COLO829 (cell line): ENCODE results near the gene NOTCH1.
"Not testable (repeated sequence)": the region's sequence is repeated elsewhere in the genome, so short reads cannot be mapped to it uniquely, and the experiment has no call there.

ENCODE experiments used
- DNase-seq: peaks from one replicate; pipeline ENCODE4 v3.0.0; 2012; ENCODE audit warnings: low spot score

Gene NOTCH1

GRCh38 chr9:136578915-136579649 is 33.2 kb upstream of the NOTCH1 start:
- no peak for DNase-seq

- DNase-seq: no peak
Observed at GRCh38 chr9:136578626-136578914, 32.7 kb upstream of the NOTCH1 start.

- DNase-seq: no peak
Observed at GRCh38 chr9:136577941-136578625, 32.2 kb upstream of the NOTCH1 start.

DNA sequence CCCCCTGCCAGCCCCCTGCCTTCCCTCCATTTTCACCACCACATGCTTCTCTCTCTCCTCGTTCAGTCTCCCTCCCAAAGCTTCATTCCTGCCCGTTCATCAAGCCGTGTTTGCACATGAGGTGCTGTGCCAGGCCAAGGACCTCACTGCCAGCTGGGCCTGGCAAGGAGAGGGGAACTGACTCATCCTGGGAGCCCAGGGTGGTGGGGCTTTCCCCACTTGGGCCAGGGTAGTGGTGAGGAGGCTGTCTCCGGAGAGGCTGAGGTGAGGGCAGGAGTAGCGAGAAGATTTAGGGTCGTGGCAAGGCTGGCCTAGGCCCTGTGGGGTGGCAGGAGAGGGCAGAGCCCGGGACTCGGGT is 30.4 kb upstream of the NOTCH1 start:
- DNase-seq: no peak

GRCh38 chr9:136575626-136576268 is 29.9 kb upstream of the NOTCH1 start:
- no peak for DNase-seq

GRCh38 chr9:136574606-136575005 is 28.8 kb upstream of the NOTCH1 start:
- not testable (repeated sequence) for DNase-seq

- DNase-seq: no peak
Observed at GRCh38 chr9:136572828-136573625, 27.2 kb upstream of the NOTCH1 start.

GRCh38 chr9:136572003-136572827 is 26.4 kb upstream of the NOTCH1 start:
- no peak for DNase-seq

DNA sequence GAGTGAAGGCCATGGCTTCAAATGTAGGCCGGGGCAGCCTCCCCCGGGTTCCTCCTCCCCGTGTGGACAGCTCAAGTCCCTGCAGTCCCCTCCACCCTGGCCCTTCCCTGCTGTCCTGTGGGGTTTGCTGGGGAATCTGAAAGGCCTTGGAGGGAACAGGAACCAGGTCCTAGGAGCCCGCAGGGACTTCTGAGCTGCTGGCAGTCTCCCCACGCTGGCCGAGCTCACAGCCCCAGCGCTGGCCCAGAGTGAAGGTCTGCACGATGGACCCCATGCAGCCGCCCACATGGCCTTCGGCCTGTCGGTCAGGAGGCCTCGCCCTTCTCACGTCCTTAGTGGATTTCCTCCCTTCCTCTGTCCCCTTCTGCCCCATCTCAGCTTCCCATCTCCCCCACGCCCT is 25.7 kb upstream of the NOTCH1 start:
- no peak for DNase-seq

GRCh38 chr9:136570916-136571315 is 25.1 kb upstream of the NOTCH1 start:
- DNase-seq: no peak

DNA sequence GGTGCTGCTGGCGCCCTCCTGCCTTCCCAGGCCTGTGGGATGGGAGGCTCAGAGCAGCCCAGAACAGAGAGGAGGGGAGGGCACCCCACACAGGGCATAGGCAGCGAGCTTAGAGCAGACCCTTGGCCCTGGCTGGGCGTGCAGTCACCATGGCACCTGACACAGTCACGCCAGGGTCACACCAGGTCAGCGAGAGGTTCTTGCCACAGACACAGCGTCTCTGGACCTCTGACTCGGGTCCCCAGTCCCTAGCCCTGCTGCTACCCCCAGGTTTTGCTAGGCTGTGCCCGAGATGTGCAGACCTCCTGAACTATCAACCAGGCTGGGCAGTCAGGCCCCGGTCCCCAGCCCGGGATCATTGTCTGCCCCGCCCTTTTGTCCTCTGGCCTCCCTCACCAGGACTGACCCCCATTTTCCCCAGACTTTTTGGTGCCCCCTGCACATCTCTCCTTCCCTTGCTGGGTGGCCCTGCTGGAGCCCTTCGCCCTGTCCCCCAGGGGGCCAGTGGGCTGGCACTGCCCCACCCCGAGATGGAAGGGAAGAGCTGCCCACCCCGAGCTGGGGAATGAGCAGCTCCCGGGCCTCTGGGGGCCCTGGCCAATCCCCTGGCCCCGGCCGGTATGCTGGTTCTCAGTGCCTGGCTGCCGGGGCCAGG is 24.5 kb upstream of the NOTCH1 start:
- no peak for DNase-seq

DNA sequence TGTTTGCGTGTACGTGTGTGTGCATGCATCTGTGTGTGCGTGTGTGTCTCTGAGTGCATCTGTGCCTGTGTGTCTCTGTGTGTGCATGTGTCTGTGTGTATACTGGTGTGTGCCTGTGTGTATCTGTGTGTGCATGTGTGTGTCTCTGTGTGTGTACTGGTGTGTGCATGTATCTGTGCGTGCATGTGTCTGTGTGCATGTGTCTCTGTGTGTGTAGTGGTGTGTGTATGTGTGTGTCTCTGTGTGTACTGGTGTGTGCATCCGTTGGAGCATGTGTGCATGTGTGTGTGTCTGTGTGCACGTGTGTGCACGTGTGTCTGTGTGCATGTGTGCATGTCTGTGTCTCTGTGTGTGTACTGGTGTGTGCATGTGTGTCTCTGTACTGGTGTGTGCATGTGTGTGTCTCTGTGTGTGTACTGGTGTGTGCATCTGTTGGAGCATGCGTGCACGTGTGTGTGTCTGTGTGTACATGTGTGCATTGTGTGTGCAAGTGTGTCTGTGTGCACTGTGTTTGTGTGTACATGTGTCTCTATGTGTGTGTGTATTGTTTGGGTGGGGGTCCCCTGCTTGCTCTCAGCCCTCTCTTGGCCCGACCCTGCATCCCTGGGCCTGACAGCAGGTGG is 23.8 kb upstream of the NOTCH1 start:
- no peak for DNase-seq

- no peak for DNase-seq
Observed at GRCh38 chr9:136568288-136569081, 22.6 kb upstream of the NOTCH1 start.

GRCh38 chr9:136567651-136568287 is 21.9 kb upstream of the NOTCH1 start:
- DNase-seq: peak; percentile 54

GRCh38 chr9:136566901-136567300 is 21.1 kb upstream of the NOTCH1 start:
- peak; percentile 90 for DNase-seq

- DNase-seq: no peak
Observed at GRCh38 chr9:136566553-136566895, 20.7 kb upstream of the NOTCH1 start.

DNA sequence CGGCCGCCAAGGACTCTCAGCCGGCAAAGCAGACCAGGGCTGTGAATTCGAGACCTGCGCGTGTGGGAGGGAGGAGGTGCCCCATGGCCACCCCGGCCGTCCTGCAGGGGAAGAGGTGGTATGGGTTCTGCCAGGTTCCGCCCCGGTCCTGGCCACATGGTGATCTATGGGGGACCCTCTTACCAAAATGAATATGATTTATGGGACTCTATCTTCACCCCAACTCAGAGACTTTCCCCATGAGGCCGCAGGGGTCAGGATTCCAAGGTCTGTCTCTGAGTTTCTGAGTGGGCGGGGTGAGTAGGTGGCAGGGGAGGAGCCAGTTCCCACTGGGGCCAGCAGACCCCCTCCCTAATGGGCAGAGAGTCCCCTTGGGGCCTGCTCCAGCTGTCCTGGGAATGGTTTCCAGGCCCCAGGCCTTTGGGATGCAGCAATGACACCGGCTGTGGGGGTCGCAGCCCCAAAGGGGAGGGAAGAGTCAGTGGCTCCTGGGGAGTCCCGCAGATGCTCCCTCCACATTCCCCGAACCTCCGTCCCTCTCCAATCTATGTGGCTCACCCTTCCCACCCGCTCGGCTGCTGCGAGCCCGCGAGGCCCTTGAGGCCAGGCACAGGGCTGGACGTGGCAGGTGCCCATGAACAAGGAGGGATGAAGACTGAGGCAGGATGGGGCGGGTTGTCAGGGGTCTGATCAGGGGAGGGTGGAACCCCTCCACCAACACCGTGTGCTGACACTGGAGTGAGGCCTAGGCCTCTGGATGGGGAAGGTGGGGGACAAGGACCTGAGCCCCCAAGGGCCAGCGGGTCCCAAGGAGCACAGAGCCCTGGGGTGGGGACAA is 20.1 kb upstream of the NOTCH1 start:
- DNase-seq: no peak

DNA sequence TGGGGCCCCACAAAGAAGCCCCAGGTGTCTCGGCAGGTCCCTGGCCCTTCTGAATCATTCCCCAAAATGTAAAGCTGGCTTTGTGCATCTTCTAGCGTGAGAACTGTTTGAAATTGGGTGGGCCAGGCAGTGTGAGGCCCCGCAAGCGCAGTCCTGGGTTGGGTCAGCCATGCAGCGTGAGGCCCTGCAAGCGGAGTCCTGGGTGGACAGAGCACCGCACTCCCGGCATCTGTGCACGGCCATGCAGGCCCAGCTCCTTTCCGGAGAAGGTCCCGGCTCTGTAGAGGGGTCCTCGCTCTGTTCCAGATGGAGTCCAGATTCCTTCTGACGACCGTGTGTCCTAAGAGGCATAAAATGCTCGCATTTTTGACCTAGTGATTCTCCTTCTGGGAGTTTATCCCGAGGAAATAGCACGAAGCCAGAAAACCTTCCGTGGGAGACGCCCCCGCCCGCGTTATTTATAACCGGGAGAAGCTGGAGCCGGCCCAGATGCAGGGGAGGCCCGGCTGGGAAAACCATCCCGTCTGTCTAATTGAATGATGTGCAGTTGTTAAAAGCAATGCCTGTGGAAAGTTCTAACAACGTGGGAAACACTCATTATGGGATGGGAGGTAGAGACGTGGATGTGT is 19.4 kb upstream of the NOTCH1 start:
- no peak for DNase-seq
